Liver (tissue), 9 donors: ENCODE results near the gene MAB21L4. TPM values are rescaled to one million over a fixed set of nuclear protein-coding genes. Genes with fewer than 3 reads are reported as not detected.
A peak's percentile ranks its signal among the peaks of the same experiment; 100 is the strongest.

ENCODE experiments used
- DNase-seq: peaks from one replicate; pipeline ENCODE4 v3.0.0-alpha.2; 2017; ENCODE audit warnings: low spot score
- H3K27ac ChIP-seq, 2 donors: one replicate each; pipeline ENCODE4 v1.7.0; 2013; ENCODE audit warnings: inconsistent platforms in 2 of 2, low read length in 2 of 2, control low read depth in 1 of 2, low read depth in 1 of 2, mild to moderate bottlenecking in 1 of 2
- H3K27me3 ChIP-seq, 4 donors: one replicate each; pipeline versions ENCODE4 v1.6.1 to v1.7.0; 2013; ENCODE audit warnings: low read length in 3 of 4, inconsistent platforms in 1 of 4, mild to moderate bottlenecking in 1 of 4, moderate library complexity in 1 of 4; ENCODE audit not compliant: control insufficient read depth in 4 of 4, insufficient read depth in 4 of 4
- H3K36me3 ChIP-seq, 4 donors: one replicate each; pipeline versions ENCODE4 v1.6.1 to v1.7.0; 2013; ENCODE audit warnings: low read length in 3 of 4, mild to moderate bottlenecking in 3 of 4, low read depth in 1 of 4, moderate library complexity in 1 of 4; ENCODE audit not compliant: control insufficient read depth in 4 of 4, insufficient read depth in 3 of 4
- H3K4me1 ChIP-seq, 4 donors: one replicate each; pipeline versions ENCODE4 v1.6.1 to v1.7.0; 2013; ENCODE audit warnings: low read length in 3 of 4, mild to moderate bottlenecking in 3 of 4, moderate library complexity in 1 of 4; ENCODE audit not compliant: control insufficient read depth in 4 of 4, insufficient read depth in 4 of 4
- H3K4me3 ChIP-seq, 3 donors: one replicate each; pipeline versions ENCODE4 v1.6.1 to v1.7.0; 2013; ENCODE audit warnings: low read length in 3 of 3, control low read depth in 1 of 3, low read depth in 1 of 3, mild to moderate bottlenecking in 1 of 3
- H3K9ac ChIP-seq, 2 donors: one replicate each; pipeline ENCODE4 v1.7.0; 2013; ENCODE audit warnings: low read length in 2 of 2, mild to moderate bottlenecking in 2 of 2, moderate library complexity in 2 of 2, control low read depth in 1 of 2, low read depth in 1 of 2
- H3K9me3 ChIP-seq, 4 donors: one replicate each; pipeline versions ENCODE4 v1.6.1 to v1.7.0; 2013; ENCODE audit warnings: low read length in 3 of 4; ENCODE audit not compliant: control insufficient read depth in 4 of 4
- EGR1 ChIP-seq, 2 donors: IDR thresholded peaks; 2 replicates each; pipeline ENCODE4 v1.6.1; 2016 to 2018; ENCODE audit warnings: antibody characterized with exemption in 2 of 2, low read depth in 2 of 2
- FOXA1 ChIP-seq: IDR thresholded peaks from 2 replicates; pipeline ENCODE4 v1.6.1; 2016; ENCODE audit warnings: antibody characterized with exemption
- FOXA2 ChIP-seq: IDR thresholded peaks from 2 replicates; pipeline ENCODE4 v1.6.1; 2016; ENCODE audit warnings: antibody characterized with exemption
- HNF4A ChIP-seq, 2 donors: conservative IDR thresholded peaks; 2 replicates each; pipeline ENCODE4 v1.6.1; 2016; ENCODE audit warnings: antibody characterized with exemption in 2 of 2, mild to moderate bottlenecking in 2 of 2
- HNF4G ChIP-seq: IDR thresholded peaks from 2 replicates; pipeline ENCODE4 v1.6.1; 2016; ENCODE audit warnings: antibody characterized with exemption
- JUND ChIP-seq, 2 donors: IDR thresholded peaks; 2 replicates each; pipeline ENCODE4 v1.6.1; 2016; ENCODE audit warnings: antibody characterized with exemption in 2 of 2
- NR2F2 ChIP-seq: IDR thresholded peaks from 2 replicates; pipeline ENCODE4 v1.6.1; 2016; ENCODE audit warnings: antibody characterized with exemption
- RAD21 ChIP-seq, 2 donors: IDR thresholded peaks; 2 replicates each; pipeline ENCODE4 v1.6.1; 2016; ENCODE audit warnings: antibody characterized with exemption in 2 of 2, mild to moderate bottlenecking in 2 of 2
- RXRA ChIP-seq, 2 donors: IDR thresholded peaks; 2 replicates each; pipeline ENCODE4 v1.6.1; 2017 to 2018; ENCODE audit warnings: antibody characterized with exemption in 2 of 2, mild to moderate bottlenecking in 1 of 2
- TAF1 ChIP-seq: conservative IDR thresholded peaks from 2 replicates; pipeline ENCODE4 v1.6.1; 2016; ENCODE audit warnings: antibody characterized with exemption, mild to moderate bottlenecking
- YY1 ChIP-seq: IDR thresholded peaks from 2 replicates; pipeline ENCODE4 v1.6.1; 2016; ENCODE audit warnings: antibody characterized with exemption, mild to moderate bottlenecking
- WGBS: extraction: QIAGEN DNeasy Blood & Tissue Kit; methylation state at CpG from one replicate; pipeline ENCODE4 v1.1.7; 2013; 5-methylcytosine and 5-hydroxymethylcytosine counted together
- polyA plus RNA-seq, 2 donors: library from polyadenylated mRNA; stranded (reverse) in 1 of 2; unstranded in 1 of 2; fragments of 200-250 nt in 1 of 2; fragments of >200 nt in 1 of 2; fragmentation: Nextera tagmentation in 1 of 2; extraction: Ambion mirVana in 1 of 2; gene quantifications; one replicate each; pipeline versions ENCODE4 v1.2.1 to v1.2.3, GENCODE V29; 2013 to 2015
- total RNA-seq, 2 donors: library from RNA; depleted of rRNA; stranded (reverse); fragments of >200 nt; gene quantifications; one replicate each; pipeline ENCODE4 v1.2.3, GENCODE V29; 2014
- TF ChIP-seq, protein P1 (sequence below): IDR thresholded peaks from 2 replicates; pipeline ENCODE4 v1.6.1; 2016; ENCODE audit warnings: antibody characterized with exemption
- TF ChIP-seq, protein P2 (sequence below): IDR thresholded peaks from 2 replicates; pipeline ENCODE4 v1.6.1; 2016; ENCODE audit warnings: antibody characterized with exemption
- TF ChIP-seq, protein P3 (sequence below): fragments of 150-350 bp; IDR thresholded peaks from 2 replicates; pipeline ENCODE4 v1.5.1; 2017; ENCODE audit warnings: improper control_type of control experiment, low read depth, low read length; ENCODE audit not compliant: missing input control
- TF ChIP-seq, protein P4 (sequence below): IDR thresholded peaks from 2 replicates; pipeline ENCODE4 v1.6.1; 2016; ENCODE audit warnings: antibody characterized with exemption, mild to moderate bottlenecking
- TF ChIP-seq, protein P5 (sequence below): IDR thresholded peaks from 2 replicates; pipeline ENCODE4 v1.6.1; 2016; ENCODE audit warnings: antibody characterized with exemption
- donor health status: healthy.
- donor health status: healthy.
- donor health status: healthy.
- donor health status: healthy.
- donor health status: healthy.

MAB21L4 gene
- total and polyA plus RNA-seq, 4 donors, result 0.59 to 8.8 (median 1.1) TPM

DNA sequence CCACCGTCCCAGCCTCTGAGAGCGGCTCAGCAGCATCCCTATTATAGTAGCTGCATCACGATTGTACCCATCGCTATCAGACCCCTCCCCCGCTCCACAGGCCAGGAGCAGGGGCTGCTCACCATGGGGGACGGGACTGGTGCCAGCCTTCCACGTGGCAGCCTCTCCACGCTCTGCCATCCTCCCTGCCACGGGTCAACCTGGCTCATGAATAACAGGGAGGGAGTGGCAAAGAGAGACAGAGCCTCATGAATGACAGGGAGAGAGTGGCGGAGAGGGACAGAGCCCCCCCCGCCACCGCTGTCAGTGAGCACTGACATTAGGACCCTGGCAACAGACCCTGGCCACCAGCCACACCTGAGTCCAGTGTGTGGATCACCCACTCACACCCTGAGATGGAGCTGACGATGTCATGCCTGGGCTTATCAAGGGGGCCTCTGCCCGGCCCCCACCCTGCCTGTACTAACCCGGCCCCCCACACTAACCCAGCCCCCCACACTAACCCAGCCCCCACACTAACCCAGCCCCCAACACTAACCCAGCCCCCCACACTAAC is 27.1 kb upstream of the MAB21L4 start (continued):
- TF ChIP-seq, protein P1, sequence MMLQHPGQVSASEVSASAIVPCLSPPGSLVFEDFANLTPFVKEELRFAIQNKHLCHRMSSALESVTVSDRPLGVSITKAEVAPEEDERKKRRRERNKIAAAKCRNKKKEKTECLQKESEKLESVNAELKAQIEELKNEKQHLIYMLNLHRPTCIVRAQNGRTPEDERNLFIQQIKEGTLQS, result no peak

DNA sequence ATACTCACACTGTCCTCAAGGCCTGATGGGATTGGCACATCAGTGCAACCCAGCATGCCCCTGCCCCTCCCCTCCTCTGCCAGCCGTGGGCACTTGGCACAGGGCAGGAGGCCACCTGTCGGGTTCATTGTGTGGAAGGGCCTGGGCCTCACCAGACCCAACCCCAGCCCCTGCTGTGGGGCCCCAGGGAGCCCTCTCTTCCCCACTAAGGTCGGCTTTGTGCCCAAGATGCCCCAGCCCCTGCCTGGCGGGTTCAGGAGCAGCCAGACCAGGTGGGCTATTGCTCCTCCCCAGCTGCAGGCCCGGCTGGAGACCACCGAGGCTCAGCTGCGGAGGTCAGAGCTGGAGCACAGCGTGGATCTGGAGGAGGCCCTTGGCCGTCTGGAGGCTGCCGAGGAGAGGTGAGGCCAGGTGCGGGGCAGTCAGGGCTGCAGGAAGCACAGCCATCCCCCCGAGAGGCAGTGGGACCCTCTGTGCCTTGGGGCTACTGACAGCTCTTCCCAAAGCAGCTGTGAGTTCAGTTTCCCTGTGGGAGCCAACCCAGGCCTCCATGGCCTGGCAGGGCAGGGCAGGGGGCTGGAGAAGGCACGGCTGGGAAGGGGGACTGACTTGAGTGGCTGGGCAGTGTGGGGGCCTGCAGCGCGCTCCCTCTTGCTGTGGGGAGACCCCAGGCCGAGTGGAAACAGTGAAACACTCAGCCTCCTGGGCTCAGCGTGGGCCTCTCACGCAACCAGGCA is 26.5 kb upstream of the MAB21L4 start:
- H3K27me3 ChIP-seq, result no peaks in the 10 kb centered on the region
- H3K9me3 ChIP-seq, result no peaks in the 10 kb centered on the region
- WGBS, result 93% methylated on average over 18 of the region's 18 CpGs
- TF ChIP-seq HNF4A (conservative IDR thresholded peaks at IDR 0.05), result no peak
- no peak for TF ChIP-seq TAF1
- TF ChIP-seq, protein P2, sequence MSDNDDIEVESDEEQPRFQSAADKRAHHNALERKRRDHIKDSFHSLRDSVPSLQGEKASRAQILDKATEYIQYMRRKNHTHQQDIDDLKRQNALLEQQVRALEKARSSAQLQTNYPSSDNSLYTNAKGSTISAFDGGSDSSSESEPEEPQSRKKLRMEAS, result no peak
- no peak for TF ChIP-seq RAD21 (IDR thresholded peaks at IDR 0.05)
- TF ChIP-seq, protein P3, sequence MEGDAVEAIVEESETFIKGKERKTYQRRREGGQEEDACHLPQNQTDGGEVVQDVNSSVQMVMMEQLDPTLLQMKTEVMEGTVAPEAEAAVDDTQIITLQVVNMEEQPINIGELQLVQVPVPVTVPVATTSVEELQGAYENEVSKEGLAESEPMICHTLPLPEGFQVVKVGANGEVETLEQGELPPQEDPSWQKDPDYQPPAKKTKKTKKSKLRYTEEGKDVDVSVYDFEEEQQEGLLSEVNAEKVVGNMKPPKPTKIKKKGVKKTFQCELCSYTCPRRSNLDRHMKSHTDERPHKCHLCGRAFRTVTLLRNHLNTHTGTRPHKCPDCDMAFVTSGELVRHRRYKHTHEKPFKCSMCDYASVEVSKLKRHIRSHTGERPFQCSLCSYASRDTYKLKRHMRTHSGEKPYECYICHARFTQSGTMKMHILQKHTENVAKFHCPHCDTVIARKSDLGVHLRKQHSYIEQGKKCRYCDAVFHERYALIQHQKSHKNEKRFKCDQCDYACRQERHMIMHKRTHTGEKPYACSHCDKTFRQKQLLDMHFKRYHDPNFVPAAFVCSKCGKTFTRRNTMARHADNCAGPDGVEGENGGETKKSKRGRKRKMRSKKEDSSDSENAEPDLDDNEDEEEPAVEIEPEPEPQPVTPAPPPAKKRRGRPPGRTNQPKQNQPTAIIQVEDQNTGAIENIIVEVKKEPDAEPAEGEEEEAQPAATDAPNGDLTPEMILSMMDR, result no peak
- no peak for TF ChIP-seq NR2F2
- TF ChIP-seq FOXA1, result no peak
- TF ChIP-seq EGR1 (IDR thresholded peaks at IDR 0.05; ENCODE audit: low read depth in 2 of 2), result no peak
- TF ChIP-seq, protein P1, result no peak
- TF ChIP-seq, protein P4, sequence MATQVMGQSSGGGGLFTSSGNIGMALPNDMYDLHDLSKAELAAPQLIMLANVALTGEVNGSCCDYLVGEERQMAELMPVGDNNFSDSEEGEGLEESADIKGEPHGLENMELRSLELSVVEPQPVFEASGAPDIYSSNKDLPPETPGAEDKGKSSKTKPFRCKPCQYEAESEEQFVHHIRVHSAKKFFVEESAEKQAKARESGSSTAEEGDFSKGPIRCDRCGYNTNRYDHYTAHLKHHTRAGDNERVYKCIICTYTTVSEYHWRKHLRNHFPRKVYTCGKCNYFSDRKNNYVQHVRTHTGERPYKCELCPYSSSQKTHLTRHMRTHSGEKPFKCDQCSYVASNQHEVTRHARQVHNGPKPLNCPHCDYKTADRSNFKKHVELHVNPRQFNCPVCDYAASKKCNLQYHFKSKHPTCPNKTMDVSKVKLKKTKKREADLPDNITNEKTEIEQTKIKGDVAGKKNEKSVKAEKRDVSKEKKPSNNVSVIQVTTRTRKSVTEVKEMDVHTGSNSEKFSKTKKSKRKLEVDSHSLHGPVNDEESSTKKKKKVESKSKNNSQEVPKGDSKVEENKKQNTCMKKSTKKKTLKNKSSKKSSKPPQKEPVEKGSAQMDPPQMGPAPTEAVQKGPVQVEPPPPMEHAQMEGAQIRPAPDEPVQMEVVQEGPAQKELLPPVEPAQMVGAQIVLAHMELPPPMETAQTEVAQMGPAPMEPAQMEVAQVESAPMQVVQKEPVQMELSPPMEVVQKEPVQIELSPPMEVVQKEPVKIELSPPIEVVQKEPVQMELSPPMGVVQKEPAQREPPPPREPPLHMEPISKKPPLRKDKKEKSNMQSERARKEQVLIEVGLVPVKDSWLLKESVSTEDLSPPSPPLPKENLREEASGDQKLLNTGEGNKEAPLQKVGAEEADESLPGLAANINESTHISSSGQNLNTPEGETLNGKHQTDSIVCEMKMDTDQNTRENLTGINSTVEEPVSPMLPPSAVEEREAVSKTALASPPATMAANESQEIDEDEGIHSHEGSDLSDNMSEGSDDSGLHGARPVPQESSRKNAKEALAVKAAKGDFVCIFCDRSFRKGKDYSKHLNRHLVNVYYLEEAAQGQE, result no peak
- TF ChIP-seq JUND (IDR thresholded peaks at IDR 0.05), result no peak
- TF ChIP-seq, protein P5, sequence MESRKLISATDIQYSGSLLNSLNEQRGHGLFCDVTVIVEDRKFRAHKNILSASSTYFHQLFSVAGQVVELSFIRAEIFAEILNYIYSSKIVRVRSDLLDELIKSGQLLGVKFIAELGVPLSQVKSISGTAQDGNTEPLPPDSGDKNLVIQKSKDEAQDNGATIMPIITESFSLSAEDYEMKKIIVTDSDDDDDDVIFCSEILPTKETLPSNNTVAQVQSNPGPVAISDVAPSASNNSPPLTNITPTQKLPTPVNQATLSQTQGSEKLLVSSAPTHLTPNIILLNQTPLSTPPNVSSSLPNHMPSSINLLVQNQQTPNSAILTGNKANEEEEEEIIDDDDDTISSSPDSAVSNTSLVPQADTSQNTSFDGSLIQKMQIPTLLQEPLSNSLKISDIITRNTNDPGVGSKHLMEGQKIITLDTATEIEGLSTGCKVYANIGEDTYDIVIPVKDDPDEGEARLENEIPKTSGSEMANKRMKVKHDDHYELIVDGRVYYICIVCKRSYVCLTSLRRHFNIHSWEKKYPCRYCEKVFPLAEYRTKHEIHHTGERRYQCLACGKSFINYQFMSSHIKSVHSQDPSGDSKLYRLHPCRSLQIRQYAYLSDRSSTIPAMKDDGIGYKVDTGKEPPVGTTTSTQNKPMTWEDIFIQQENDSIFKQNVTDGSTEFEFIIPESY, result no peak
- no peak for TF ChIP-seq HNF4G
- TF ChIP-seq YY1, result no peak
- no peak for TF ChIP-seq RXRA (IDR thresholded peaks at IDR 0.05)
- no peak for TF ChIP-seq FOXA2
- no peak overlapping the region for H3K4me3 ChIP-seq
- peak; percentile 27 for DNase-seq
- H3K4me1 ChIP-seq, result peaks cover 0 to 1% (median 0%) of the 10 kb centered on the region in 4 donors
- H3K9ac ChIP-seq, result no peak overlapping the region
- H3K27ac ChIP-seq, result no peak overlapping the region
- no peaks in the 10 kb centered on the region for H3K36me3 ChIP-seq
